ENCODE data around the gene EIF1. TPM values are rescaled to one million over a fixed set of nuclear protein-coding genes. Genes with fewer than 3 reads are reported as not detected.
A peak's percentile ranks its signal among the peaks of the same experiment; 100 is the strongest.

The EIF1 gene
- polyA plus RNA-seq, 1 donor from 2014 or later: 257 TPM

DNA sequence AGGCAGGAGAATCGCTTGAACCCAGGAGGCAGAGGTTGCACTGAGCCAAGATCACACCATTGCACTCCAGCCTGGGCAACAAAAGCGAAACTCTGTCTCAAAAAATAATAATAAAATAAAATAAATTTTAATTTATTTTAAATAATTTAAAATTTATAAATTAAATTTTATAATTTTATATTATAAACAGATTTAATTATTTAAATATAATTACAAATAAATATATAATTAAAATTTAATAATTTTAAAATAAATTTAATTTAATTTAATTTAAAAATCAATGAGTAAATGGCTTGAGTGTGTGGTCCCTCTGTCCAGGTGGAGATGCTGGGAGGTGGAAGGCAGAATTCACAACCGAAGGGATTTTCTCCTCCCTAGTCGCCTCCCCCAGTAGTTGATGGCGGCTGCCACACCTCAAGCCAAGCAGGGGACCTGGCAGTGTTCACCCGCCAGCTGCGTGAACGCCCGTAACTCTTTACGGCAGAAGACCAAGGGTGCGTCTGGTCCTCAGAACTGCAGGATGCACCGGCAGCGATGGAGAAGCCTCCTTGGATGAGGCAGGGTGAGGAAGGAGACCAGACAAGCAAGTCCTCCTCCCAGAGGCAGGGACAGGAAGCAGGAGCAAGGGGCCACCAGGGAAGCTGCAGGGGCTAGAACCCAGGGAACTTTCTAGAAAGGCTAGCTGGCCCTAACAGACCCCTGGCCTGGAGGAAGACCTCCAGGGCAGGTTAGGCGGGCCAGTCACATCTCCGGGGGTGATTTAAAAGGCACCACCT is 41.5 kb upstream of the EIF1 start:
- no peaks in the 10 kb centered on the region for H3K36me3 ChIP-seq (ENCODE audit: insufficient read depth, low read length)
- no peaks in the 10 kb centered on the region for H4K20me1 ChIP-seq (ENCODE audit: insufficient read depth)
- no peaks in the 10 kb centered on the region for H3F3A ChIP-seq (ENCODE audit: insufficient read depth, low read length, poor library complexity, severe bottlenecking)
- H3K27me3 ChIP-seq (ENCODE audit: insufficient read depth, low read depth, low read length): peaks cover 4% of the 10 kb centered on the region
- H3K27ac ChIP-seq (ENCODE audit: low read length): no peak overlapping the region
- TF ChIP-seq SMC3 (conservative IDR thresholded peaks at IDR 0.05; ENCODE audit: poor library complexity): no peak
- TF ChIP-seq, protein P1, sequence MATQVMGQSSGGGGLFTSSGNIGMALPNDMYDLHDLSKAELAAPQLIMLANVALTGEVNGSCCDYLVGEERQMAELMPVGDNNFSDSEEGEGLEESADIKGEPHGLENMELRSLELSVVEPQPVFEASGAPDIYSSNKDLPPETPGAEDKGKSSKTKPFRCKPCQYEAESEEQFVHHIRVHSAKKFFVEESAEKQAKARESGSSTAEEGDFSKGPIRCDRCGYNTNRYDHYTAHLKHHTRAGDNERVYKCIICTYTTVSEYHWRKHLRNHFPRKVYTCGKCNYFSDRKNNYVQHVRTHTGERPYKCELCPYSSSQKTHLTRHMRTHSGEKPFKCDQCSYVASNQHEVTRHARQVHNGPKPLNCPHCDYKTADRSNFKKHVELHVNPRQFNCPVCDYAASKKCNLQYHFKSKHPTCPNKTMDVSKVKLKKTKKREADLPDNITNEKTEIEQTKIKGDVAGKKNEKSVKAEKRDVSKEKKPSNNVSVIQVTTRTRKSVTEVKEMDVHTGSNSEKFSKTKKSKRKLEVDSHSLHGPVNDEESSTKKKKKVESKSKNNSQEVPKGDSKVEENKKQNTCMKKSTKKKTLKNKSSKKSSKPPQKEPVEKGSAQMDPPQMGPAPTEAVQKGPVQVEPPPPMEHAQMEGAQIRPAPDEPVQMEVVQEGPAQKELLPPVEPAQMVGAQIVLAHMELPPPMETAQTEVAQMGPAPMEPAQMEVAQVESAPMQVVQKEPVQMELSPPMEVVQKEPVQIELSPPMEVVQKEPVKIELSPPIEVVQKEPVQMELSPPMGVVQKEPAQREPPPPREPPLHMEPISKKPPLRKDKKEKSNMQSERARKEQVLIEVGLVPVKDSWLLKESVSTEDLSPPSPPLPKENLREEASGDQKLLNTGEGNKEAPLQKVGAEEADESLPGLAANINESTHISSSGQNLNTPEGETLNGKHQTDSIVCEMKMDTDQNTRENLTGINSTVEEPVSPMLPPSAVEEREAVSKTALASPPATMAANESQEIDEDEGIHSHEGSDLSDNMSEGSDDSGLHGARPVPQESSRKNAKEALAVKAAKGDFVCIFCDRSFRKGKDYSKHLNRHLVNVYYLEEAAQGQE (IDR thresholded peaks at IDR 0.05; ENCODE audit: borderline replicate concordance): no peak
- no peak for TF ChIP-seq EZH2 (IDR thresholded peaks at IDR 0.05; ENCODE audit: borderline replicate concordance, insufficient read depth, low read length, poor library complexity, severe bottlenecking)
- no peak for TF ChIP-seq RAD21 (conservative IDR thresholded peaks at IDR 0.05)
- no peak for TF ChIP-seq MXI1 (conservative IDR thresholded peaks at IDR 0.05; ENCODE audit: poor library complexity, severe bottlenecking)
- TF ChIP-seq, protein P2, sequence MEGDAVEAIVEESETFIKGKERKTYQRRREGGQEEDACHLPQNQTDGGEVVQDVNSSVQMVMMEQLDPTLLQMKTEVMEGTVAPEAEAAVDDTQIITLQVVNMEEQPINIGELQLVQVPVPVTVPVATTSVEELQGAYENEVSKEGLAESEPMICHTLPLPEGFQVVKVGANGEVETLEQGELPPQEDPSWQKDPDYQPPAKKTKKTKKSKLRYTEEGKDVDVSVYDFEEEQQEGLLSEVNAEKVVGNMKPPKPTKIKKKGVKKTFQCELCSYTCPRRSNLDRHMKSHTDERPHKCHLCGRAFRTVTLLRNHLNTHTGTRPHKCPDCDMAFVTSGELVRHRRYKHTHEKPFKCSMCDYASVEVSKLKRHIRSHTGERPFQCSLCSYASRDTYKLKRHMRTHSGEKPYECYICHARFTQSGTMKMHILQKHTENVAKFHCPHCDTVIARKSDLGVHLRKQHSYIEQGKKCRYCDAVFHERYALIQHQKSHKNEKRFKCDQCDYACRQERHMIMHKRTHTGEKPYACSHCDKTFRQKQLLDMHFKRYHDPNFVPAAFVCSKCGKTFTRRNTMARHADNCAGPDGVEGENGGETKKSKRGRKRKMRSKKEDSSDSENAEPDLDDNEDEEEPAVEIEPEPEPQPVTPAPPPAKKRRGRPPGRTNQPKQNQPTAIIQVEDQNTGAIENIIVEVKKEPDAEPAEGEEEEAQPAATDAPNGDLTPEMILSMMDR (IDR thresholded peaks at IDR 0.05; ENCODE audit: poor library complexity, severe bottlenecking): no peak
- no peak for TF ChIP-seq EP300 (conservative IDR thresholded peaks at IDR 0.05; ENCODE audit: poor library complexity, severe bottlenecking)
- no peak for TF ChIP-seq POLR2AphosphoS5 (IDR thresholded peaks at IDR 0.05)
- TF ChIP-seq TAF1 (IDR thresholded peaks at IDR 0.05; ENCODE audit: low read depth): no peak
- no peak overlapping the region for H2AFZ ChIP-seq (ENCODE audit: low read depth, low read length)
- no peak overlapping the region for H3K4me3 ChIP-seq (ENCODE audit: low read length)
- H3K9me2 ChIP-seq (ENCODE audit: insufficient read depth, low read length): no peaks in the 10 kb centered on the region
- H3K4me2 ChIP-seq (ENCODE audit: low read length): no peak overlapping the region
- H3K9me3 ChIP-seq (ENCODE audit: low read length): no peaks in the 10 kb centered on the region
- H3K79me2 ChIP-seq (replicated peaks; ENCODE audit: insufficient read depth, low read length): no peaks in the 10 kb centered on the region
- H3K9ac ChIP-seq (ENCODE audit: low read length): no peak overlapping the region

DNA sequence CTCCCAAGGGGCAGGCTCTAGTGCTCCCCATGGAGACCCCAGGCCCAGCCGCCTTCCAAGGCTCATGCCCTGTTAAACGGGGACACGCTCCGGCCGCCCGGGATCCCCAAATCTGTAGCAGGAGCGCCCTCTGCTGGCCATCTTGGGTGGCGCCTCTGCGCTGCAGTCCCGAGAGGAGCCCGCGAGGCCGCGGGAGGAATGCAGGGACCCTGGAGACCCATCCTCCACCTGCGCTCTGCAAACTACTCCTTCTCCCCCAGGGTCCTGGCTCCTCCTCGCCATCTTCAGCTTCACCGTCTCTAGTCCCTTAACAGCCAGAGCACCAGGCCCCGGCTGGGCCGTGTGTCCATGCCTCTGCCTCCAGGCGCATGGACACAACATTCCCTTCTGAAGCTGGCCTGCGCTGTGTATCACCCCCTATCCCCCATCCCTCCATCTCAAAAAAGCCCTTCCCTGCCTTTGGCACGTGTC is 40.7 kb upstream of the EIF1 start:
- no peaks in the 10 kb centered on the region for H3K79me2 ChIP-seq (replicated peaks; ENCODE audit: insufficient read depth, low read length)
- H3K27me3 ChIP-seq (ENCODE audit: insufficient read depth, low read depth, low read length): peaks cover 4% of the 10 kb centered on the region
- H3F3A ChIP-seq (ENCODE audit: insufficient read depth, low read length, poor library complexity, severe bottlenecking): no peaks in the 10 kb centered on the region
- H3K27ac ChIP-seq (ENCODE audit: low read length): no peak overlapping the region
- H4K20me1 ChIP-seq (ENCODE audit: insufficient read depth): no peaks in the 10 kb centered on the region
- no peaks in the 10 kb centered on the region for H3K9me3 ChIP-seq (ENCODE audit: low read length)
- no peaks in the 10 kb centered on the region for H3K9me2 ChIP-seq (ENCODE audit: insufficient read depth, low read length)
- no peak overlapping the region for H2AFZ ChIP-seq (ENCODE audit: low read depth, low read length)
- no peak overlapping the region for H3K4me2 ChIP-seq (ENCODE audit: low read length)
- H3K4me3 ChIP-seq (ENCODE audit: low read length): peak overlapping the region; percentile 56
- peak overlapping the region; percentile 20 for H3K9ac ChIP-seq (ENCODE audit: low read length)
- no peak for TF ChIP-seq POLR2AphosphoS5 (IDR thresholded peaks at IDR 0.05)
- TF ChIP-seq EZH2 (IDR thresholded peaks at IDR 0.05; ENCODE audit: borderline replicate concordance, insufficient read depth, low read length, poor library complexity, severe bottlenecking): no peak
- TF ChIP-seq RAD21 (conservative IDR thresholded peaks at IDR 0.05): peak; percentile 87
- TF ChIP-seq SMC3 (conservative IDR thresholded peaks at IDR 0.05; ENCODE audit: poor library complexity): peak; percentile 93
- TF ChIP-seq, protein P2 (IDR thresholded peaks at IDR 0.05; ENCODE audit: poor library complexity, severe bottlenecking): peak; percentile 92
- H3K36me3 ChIP-seq (ENCODE audit: insufficient read depth, low read length): no peaks in the 10 kb centered on the region
